Fibroblast of lung (primary cell): ENCODE measurements around the gene TREML4.

Experiments used
- CTCF ChIP-seq, 2 donors: IDR thresholded peaks in 1 of 2; conservative IDR thresholded peaks in 1 of 2; 1 replicate in 1 of 2; 2 replicates in 1 of 2; pipeline ENCODE4 v1.5.1; 2011 to 2012; ENCODE audit warnings: low read length in 2 of 2, control low read depth in 1 of 2, inconsistent platforms in 1 of 2, low read depth in 1 of 2, mild to moderate bottlenecking in 1 of 2
- EZH2 ChIP-seq: IDR thresholded peaks from 2 replicates; pipeline ENCODE4 v1.5.1; 2012; ENCODE audit warnings: low read length, control low read depth, mild to moderate bottlenecking; ENCODE audit errors: missing control alignments

GRCh38 chr6:41231246-41231645 lies 3.1 kb downstream of the TREML4 start:
- TF ChIP-seq CTCF (conservative IDR thresholded peaks at IDR 0.05 in 1 of 2, IDR thresholded peaks at IDR 0.05 in 1 of 2; ENCODE audit: low read depth in 1 of 2, low read length in 2 of 2) (no peak), EZH2 (no peak)
